Stimulated activated CD8-positive, alpha-beta memory T cell treated with anti-CD3 and anti-CD28 coated beads, Interleukin-12 subunit alpha, Interleukin-12 subunit beta, amount 100 ng/mL, for 4 hours (primary cell): ENCODE results near the gene CDK5RAP3.

Source experiments
- DNase-seq: peaks from one replicate; pipeline ENCODE4 v3.0.0-alpha.2; 2020; ENCODE audit warnings: low read depth

CDK5RAP3 gene

DNA sequence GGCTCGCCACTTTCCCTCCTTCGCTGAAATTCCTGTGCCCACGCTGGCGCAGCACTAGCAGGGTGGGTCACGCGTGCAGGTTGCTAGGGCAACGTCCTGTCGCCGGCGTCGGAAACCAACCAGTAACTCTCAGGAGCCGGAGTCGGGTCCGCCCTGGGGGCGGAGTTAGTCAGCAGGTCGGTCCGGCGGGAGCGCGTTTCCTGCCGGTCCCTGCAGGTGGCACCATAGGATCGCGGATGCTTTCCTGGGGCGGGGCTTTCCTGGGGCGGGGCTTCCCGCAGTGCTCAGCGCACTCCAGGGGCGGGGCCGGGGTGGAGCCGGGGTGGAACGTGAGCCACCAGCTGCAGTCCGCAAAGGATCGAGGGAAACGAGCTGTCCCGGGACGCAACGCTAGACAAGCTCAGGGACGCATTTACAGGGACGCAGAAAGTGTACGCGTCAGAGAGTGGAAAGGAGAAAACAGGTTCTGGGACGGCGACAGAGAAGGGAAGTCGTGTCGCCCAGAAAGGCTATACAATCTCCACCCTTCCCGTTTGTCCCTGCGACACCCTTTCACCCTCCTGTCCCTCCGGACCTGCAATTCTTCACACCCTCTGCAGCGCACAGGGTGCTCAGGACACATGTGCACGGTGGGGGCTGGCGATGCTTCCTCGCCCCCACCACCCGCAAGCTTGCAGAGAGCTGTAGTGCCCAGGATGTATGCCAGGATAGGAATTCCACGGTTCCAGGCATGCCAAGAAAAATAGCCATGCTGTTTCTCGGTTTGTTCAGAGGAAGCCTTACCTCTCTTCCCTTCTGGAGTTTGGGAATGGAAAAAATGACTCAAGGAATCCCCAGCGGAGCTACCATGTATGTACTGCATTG is 54.4 kb downstream of the CDK5RAP3 start:
- peak; percentile 94 for DNase-seq

DNA sequence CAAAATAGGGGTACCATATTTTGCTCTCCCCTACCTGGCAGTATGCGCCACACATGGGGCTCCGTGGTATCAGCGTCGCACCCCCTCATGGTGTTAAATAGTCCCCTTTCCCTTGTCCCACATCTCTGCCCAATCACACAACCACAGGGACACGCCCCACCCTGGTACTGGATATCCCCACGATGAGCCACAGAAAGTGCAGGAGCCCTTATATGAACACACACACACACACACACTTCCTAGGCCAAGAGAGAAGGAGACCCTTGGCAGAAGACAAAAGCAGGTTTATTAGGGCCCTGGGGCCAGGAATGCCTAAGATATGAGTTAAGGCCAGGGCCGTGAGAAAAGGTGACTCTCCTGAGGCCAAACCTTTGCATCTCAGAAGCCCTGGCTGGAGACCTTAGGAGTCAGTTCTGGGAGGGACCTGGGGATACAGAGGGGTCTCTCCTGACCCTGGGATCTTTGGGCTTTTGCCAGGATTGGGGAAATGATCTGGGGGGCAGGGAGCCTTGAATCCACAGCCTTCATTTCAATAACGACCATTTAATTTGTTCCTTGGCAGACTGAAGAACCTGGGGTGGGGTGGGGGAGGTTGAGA is 55.1 kb downstream of the CDK5RAP3 start:
- DNase-seq, result no peak

- DNase-seq, result peak; percentile 54
Measured at GRCh38 chr17:48026502-48027321, 55.8 kb downstream of the CDK5RAP3 start.

GRCh38 chr17:48027322-48027981 is 56.5 kb downstream of the CDK5RAP3 start:
- DNase-seq, result no peak

DNA sequence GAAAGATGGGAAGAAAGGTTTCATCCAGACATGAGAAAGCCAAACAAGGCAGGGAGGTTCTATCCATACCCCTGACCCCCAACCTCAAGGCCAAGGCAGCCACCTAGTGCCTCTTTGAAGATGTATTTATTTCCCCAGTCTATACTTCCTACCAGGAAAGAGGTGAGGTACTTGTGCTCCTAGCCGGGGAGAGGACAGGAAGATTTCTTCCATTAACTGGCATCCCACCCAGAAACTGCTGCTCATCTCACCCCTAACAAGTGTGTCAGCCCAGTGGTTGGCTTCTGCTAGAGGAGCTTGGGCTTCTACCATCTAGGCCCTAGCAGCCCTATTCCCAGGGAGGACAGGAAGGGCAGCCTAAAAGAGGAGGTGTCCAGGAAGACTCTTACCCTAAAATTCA is 57.8 kb downstream of the CDK5RAP3 start:
- no peak for DNase-seq

- no peak for DNase-seq
Measured at GRCh38 chr17:48030531-48030930, 59.6 kb downstream of the CDK5RAP3 start.
